Measurements from ENCODE around the gene SERPINA4. TPM values are rescaled to one million over a fixed set of nuclear protein-coding genes. Genes with fewer than 3 reads are reported as not detected.

Gene SERPINA4
- total RNA-seq, 4 donors from 2014 or later, result 0.13 to 0.26 TPM; not detected in 2

DNA sequence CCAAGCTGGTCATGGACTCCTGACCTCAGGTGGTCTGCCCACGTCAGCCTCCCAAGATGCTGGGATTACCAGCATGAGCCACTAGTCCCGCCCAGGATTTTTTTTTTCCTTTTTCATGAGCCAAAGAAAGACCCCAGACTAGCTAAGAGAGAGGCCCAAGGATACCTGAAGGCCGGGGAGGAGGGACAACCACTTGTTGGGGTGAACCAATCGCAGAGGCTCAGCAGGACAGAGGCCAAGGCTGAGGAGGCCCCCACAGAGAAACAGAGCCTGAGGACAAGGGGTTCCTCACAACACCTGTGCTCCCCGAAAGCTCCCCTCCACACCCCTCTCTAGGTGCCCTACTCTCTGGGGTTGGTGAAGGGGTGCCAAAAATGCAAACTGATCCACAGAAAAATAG lies 49.9 kb downstream of the SERPINA4 start:
- no peak overlapping the region for H3K4me3 ChIP-seq
- no peak for DNase-seq
- peaks cover 0 to 18% of the 10 kb centered on the region in 2 donors for H3K4me1 ChIP-seq
- intact Hi-C loops (cut with DNase I; ENCODE audit: low total_unique reads), result no loop called here
- in situ Hi-C loops (cut with MboI; ENCODE audit: low sequenced_read_pairs in 4 of 4), result no loop called here
- no peak for ATAC-seq
- no peaks in the 10 kb centered on the region for H3K36me3 ChIP-seq
- no peaks in the 10 kb centered on the region for H3K9me3 ChIP-seq
- no peak for TF ChIP-seq POLR2A (IDR thresholded peaks at IDR 0.05)
- TF ChIP-seq, protein P1, sequence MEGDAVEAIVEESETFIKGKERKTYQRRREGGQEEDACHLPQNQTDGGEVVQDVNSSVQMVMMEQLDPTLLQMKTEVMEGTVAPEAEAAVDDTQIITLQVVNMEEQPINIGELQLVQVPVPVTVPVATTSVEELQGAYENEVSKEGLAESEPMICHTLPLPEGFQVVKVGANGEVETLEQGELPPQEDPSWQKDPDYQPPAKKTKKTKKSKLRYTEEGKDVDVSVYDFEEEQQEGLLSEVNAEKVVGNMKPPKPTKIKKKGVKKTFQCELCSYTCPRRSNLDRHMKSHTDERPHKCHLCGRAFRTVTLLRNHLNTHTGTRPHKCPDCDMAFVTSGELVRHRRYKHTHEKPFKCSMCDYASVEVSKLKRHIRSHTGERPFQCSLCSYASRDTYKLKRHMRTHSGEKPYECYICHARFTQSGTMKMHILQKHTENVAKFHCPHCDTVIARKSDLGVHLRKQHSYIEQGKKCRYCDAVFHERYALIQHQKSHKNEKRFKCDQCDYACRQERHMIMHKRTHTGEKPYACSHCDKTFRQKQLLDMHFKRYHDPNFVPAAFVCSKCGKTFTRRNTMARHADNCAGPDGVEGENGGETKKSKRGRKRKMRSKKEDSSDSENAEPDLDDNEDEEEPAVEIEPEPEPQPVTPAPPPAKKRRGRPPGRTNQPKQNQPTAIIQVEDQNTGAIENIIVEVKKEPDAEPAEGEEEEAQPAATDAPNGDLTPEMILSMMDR (IDR thresholded peaks at IDR 0.05 in 4 of 5, conservative IDR thresholded peaks at IDR 0.05 in 1 of 5), result no peak
- no peaks in the 10 kb centered on the region for H3K27me3 ChIP-seq
- no peak overlapping the region for H3K27ac ChIP-seq

DNA sequence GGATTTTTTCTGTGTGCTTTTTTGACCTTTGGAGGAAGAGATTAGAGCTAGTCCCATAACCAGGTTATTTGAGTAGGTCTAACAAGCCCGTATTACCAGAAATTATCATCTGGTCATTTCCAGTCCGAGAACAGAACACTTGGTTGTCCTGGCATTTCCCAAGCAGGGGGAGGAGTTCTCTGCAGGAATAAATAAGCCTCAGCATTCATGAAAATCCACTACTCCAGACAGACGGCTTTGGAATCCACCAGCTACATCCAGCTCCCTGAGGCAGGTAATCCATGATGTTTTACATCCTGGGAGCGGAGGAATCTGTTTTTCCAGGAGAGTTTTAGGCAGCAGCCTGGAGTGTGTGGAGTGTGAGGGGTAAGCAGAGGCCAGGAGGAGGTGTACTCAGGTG lies 50.9 kb downstream of the SERPINA4 start, which contains the start of gene SERPINA3:
TSS of gene SERPINA3 (plus strand) at position 218 of the 400 bp plus-strand sequence. CDS start 2,051 bp downstream, outside the sequence.
- no peak for TF ChIP-seq POLR2A (IDR thresholded peaks at IDR 0.05)
- TF ChIP-seq, protein P1 (IDR thresholded peaks at IDR 0.05 in 4 of 5, conservative IDR thresholded peaks at IDR 0.05 in 1 of 5), result no peak
- intact Hi-C loops (cut with DNase I; ENCODE audit: low total_unique reads) (no loop called here), in situ Hi-C loops (cut with MboI; ENCODE audit: low sequenced_read_pairs in 4 of 4) (no loop called here)
- Histone ChIP-seq H3K4me1 (peaks cover 0 to 8% of the 10 kb centered on the region in 2 donors), H3K9me3 (no peaks in the 10 kb centered on the region), H3K27ac (peak within 1 kb of the TSS in 3 of 4 donors; percentile 26 to 57 (median 31)), H3K36me3 (no peaks in the 10 kb centered on the region), H3K27me3 (no peaks in the 10 kb centered on the region), H3K4me3 (peak within 1 kb of the TSS in 1 of 4 donors; percentile 13)
- no peak for DNase-seq
- ATAC-seq, result peak in 1 of 2 donors; percentile 46

DNA sequence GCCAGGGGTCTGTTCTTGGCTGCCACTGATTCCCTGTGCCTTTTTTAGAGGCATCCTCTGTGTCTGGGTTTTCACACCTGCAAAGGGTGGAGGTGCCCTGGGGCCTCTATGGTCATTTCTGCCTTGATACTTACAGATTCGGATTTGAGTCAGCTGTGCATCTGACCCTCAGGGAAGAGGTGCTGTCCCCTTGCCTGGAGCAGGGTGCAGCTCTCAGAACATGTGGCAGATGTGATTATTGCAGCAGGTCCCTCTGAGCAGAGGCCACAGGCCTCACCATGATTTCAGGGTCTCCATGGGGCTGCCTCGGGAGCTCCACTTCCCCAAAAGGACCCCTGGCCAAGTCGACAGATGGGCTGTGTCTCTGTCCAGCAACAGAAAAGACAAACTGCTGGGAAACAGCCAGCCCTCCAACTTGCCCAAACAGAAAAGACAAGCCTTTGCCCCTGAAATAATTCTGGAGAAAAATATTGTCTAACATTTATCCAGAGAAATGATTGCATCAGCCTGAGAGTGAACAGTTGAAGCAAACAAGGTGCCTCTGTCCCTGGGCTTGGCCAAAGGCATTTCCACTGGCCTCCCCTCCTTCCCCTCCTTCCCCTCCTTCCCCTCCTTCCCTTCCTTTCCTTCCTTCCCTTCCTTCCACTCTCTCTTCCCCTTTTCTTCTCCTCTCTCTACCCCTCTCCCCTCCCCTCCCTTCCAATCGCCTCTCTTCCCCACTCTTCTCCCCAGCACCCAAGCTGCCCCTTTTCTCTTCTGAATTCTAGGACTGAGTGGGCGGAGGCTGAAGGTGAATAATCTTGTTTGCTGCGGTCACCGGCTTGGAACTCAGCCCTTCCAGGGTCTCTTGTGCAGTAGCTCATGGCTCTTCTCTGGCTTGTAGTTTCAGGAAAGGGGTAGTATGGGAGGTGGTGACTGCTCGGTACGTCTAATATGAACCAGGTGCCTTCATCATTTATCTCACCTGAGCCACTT lies 51.6 kb downstream of the SERPINA4 start:
- intact Hi-C loops (cut with DNase I; ENCODE audit: low total_unique reads) (no loop called here), in situ Hi-C loops (cut with MboI; ENCODE audit: low sequenced_read_pairs in 4 of 4) (no loop called here)
- peak overlapping the region in 3 of 4 donors; percentile 26 to 57 (median 31) for H3K27ac ChIP-seq
- DNase-seq (no peak), ATAC-seq (no peak)
- H3K4me1 ChIP-seq, result peaks cover 0 to 8% of the 10 kb centered on the region in 2 donors
- H3K36me3 ChIP-seq, result no peaks in the 10 kb centered on the region
- no peaks in the 10 kb centered on the region for H3K27me3 ChIP-seq
- no peak for TF ChIP-seq POLR2A (IDR thresholded peaks at IDR 0.05)
- TF ChIP-seq, protein P1 (IDR thresholded peaks at IDR 0.05 in 4 of 5, conservative IDR thresholded peaks at IDR 0.05 in 1 of 5), result no peak
- H3K4me3 ChIP-seq, result peak overlapping the region in 1 of 4 donors; percentile 13
- H3K9me3 ChIP-seq, result no peaks in the 10 kb centered on the region

GRCh38 chr14:94613720-94614644 lies 52.7 kb downstream of the SERPINA4 start:
- no peaks in the 10 kb centered on the region for H3K36me3 ChIP-seq
- peaks cover 0 to 3% (median 0%) of the 10 kb centered on the region in 3 donors for H3K9me3 ChIP-seq
- in situ Hi-C loops (cut with MboI; ENCODE audit: low sequenced_read_pairs in 4 of 4) (no loop called here), intact Hi-C loops (cut with DNase I; ENCODE audit: low total_unique reads) (no loop called here)
- no peaks in the 10 kb centered on the region for H3K27me3 ChIP-seq
- H3K4me3 ChIP-seq, result peak overlapping the region in 1 of 4 donors; percentile 13
- no peak overlapping the region for H3K27ac ChIP-seq
- peaks cover 0 to 8% of the 10 kb centered on the region in 2 donors for H3K4me1 ChIP-seq
- TF ChIP-seq POLR2A (IDR thresholded peaks at IDR 0.05), result no peak
- TF ChIP-seq, protein P1 (IDR thresholded peaks at IDR 0.05 in 4 of 5, conservative IDR thresholded peaks at IDR 0.05 in 1 of 5), result no peak
- ATAC-seq (no peak), DNase-seq (no peak)
